ENCODE measurements around the gene HTR2A. TPM values are rescaled to one million over a fixed set of nuclear protein-coding genes. Genes with fewer than 3 reads are reported as not detected.

Gene HTR2A
- total and polyA plus RNA-seq, 10 of the 15 experiments (the other 5 are each of a cell fraction or from before 2014, with no cell fraction given): not detected

GRCh38 chr13:46782691-46783090, 114.2 kb downstream of the HTR2A start (continued):
- TF ChIP-seq NR2C2 (IDR thresholded peaks at IDR 0.05; ENCODE audit: borderline replicate concordance, control insufficient read depth, insufficient read length, low read depth) (no peak), CBX5 (IDR thresholded peaks at IDR 0.05; ENCODE audit: low read depth) (no peak), PRDM15 (CRISPR knock-in tag; IDR thresholded peaks at IDR 0.05) (no peak)

- H3K27me3 ChIP-seq (replicated peaks in 1 of 2; ENCODE audit: control insufficient read depth in 2 of 2, insufficient read depth in 2 of 2, low read length in 1 of 2): no peaks in the 10 kb centered on the region
- peaks cover 2 to 24% of the 10 kb centered on the region in 2 experiments for H3K36me3 ChIP-seq (ENCODE audit: control insufficient read depth in 2 of 2, insufficient read depth in 2 of 2, low read length in 1 of 2)
- H3K4me1 ChIP-seq (ENCODE audit: control insufficient read depth, insufficient read depth, low read length): no peaks in the 10 kb centered on the region
- ChIA-PET CTCF (no interaction called here), POLR2A (no interaction called here), SMC1A (ENCODE audit: uncharacterized antibody, unreplicated experiment) (no interaction called here), RAD21 (ENCODE audit: unreplicated experiment) (no interaction called here)
- in situ Hi-C loops (cut with MboI) (no loop called here), intact Hi-C loops (cut with micrococcal nuclease; ENCODE audit: unreplicated experiment) (no loop called here)
- no peaks in the 10 kb centered on the region for H3K9me3 ChIP-seq (replicated peaks; ENCODE audit: control insufficient read depth, insufficient read depth, low read length)
- no peak overlapping the region for H2AFZ ChIP-seq (ENCODE audit: control insufficient read depth, low read depth, low read length)
- FAIRE-seq (no peak), DNase-seq (ENCODE audit: low read depth, low spot score) (no peak), ATAC-seq (no peak)
- H3K4me2 ChIP-seq (ENCODE audit: control insufficient read depth, insufficient read depth): no peak overlapping the region
- 88% methylated on average over 1 of the region's 1 CpG for WGBS (ENCODE audit: insufficient coverage, insufficient replicate concordance, low lambda C conversion rate, missing lambda C conversion rate)
- no peak overlapping the region for H3K27ac ChIP-seq (ENCODE audit: control insufficient read depth, insufficient read depth)
- H3K79me2 ChIP-seq (ENCODE audit: control insufficient read depth, insufficient read depth, low read length): no peaks in the 10 kb centered on the region
- no peaks in the 10 kb centered on the region for H4K20me1 ChIP-seq (ENCODE audit: control insufficient read depth, insufficient read depth)
- BruUV-seq (replicated peaks): no TSS peak
- no peak overlapping the region for H3K4me3 ChIP-seq
- no peak overlapping the region for H3K9ac ChIP-seq (ENCODE audit: control insufficient read depth, insufficient read depth, low read length)
- no peak for TF ChIP-seq SUZ12 (IDR thresholded peaks at IDR 0.05; ENCODE audit: unreplicated experiment)
- no peak for TF ChIP-seq SIX5 (IDR thresholded peaks at IDR 0.05; ENCODE audit: low read depth, low read length, severe bottlenecking)
- no peak for TF ChIP-seq ZNF274 (IDR thresholded peaks at IDR 0.05; ENCODE audit: insufficient read depth, insufficient read length)
- TF ChIP-seq SREBF2 (IDR thresholded peaks at IDR 0.05; ENCODE audit: low read length): no peak
- no peak for TF ChIP-seq MEF2B (IDR thresholded peaks at IDR 0.05; ENCODE audit: partially characterized antibody, poor library complexity, severe bottlenecking)
- no peak for TF ChIP-seq ZNF592 (IDR thresholded peaks at IDR 0.05)
- TF ChIP-seq RELB (IDR thresholded peaks at IDR 0.05; ENCODE audit: low read depth): no peak
- no peak for TF ChIP-seq NRF1 (conservative IDR thresholded peaks at IDR 0.05; ENCODE audit: low read depth, low read length)
- no peak for TF ChIP-seq HDGF (IDR thresholded peaks at IDR 0.05)
- no peak for TF ChIP-seq ATF3 (IDR thresholded peaks at IDR 0.05; ENCODE audit: borderline replicate concordance, extremely low read depth, low read depth, low read length)
Observed at GRCh38 chr13:46782066-46782465, 114.8 kb downstream of the HTR2A start.

Data from GM12878 (cell line).